SK-N-MC (cell line): Measurements from ENCODE around the gene FBXO15.

Experiments used
- DNase-seq: peaks from one replicate; pipeline ENCODE4 v3.0.0-alpha.2; 2011; ENCODE audit warnings: low read depth, low spot score
- H3K27ac ChIP-seq: fragments of 200-600 bp; sonication (generic); 2 replicates; pipeline ENCODE4 v1.5.1; 2016; ENCODE audit warnings: mixed run types
- H3K36me3 ChIP-seq: fragments of 200-600 bp; sonication (generic); 2 replicates; pipeline ENCODE4 v1.6.1; 2017; ENCODE audit warnings: antibody characterized with exemption, low read length, mixed read lengths; ENCODE audit not compliant: insufficient read depth
- H3K4me3 ChIP-seq: fragments of 200-600 bp; sonication (generic); 2 replicates; pipeline ENCODE4 v1.5.1; 2016
- H3K9ac ChIP-seq: fragments of 200-600 bp; sonication (generic); 2 replicates; pipeline ENCODE4 v1.8.0; 2017; ENCODE audit warnings: mixed run types, mixed read lengths; ENCODE audit not compliant: insufficient read length
- H3K9me3 ChIP-seq: fragments of 200-600 bp; sonication (generic); 2 replicates; pipeline ENCODE4 v1.6.1; 2017; ENCODE audit warnings: low read depth, mild to moderate bottlenecking, antibody characterized with exemption, low read length, moderate library complexity, mixed read lengths
- EZH2 ChIP-seq: fragments of 200-600 bp; sonication (generic); IDR thresholded peaks from one replicate; pipeline ENCODE4 v1.6.1; 2017; ENCODE audit warnings: antibody characterized with exemption
- FOXP2 ChIP-seq: optimal IDR thresholded peaks from 2 replicates; pipeline ENCODE3; 2011; ENCODE audit warnings: mild to moderate bottlenecking, moderate library complexity; ENCODE audit not compliant: insufficient read depth; ENCODE audit errors: extremely low read length, control extremely low read depth
- POLR2AphosphoS5 ChIP-seq: IDR thresholded peaks from 2 replicates; pipeline ENCODE4 v1.6.1; 2012; ENCODE audit warnings: mild to moderate bottlenecking, low read depth, low read length, borderline replicate concordance

FBXO15 gene

DNA sequence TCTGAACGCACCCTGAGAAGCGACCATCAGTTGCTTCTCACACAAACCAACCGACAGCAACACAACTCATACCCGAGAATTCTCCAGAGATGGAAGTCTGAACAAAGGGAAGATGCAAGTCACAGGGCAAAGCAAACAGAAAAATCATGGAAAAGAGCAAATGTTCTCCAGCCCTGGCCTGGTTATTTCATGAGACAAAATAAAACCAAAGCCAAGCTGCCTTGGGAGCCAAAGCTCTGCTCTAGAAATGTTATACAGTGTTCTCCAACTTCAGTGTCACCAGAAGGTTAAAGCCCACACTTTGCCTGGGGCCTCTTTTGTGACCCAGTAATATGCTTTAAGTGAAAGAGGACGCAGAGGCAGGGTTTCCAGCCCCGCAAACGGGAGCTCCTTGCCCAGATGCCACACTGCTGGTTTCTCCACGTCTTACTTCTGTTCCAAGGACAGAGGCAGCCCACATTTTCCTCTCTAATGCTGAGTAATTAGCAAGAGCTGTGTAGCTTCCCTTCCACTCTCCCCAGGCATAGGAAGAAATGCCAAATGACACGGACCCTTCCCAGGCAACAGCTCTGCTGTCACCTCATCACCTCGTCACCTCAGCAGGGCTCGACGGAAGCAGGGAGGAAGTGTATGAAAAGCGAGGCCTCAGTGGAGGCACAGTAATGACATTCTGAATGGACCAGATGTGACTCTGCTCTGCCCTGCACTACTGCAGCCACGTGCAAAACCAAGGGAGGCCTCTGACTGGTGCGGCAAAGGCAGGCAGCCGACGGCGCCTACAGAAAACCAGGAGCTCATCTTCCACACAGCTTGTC, 64.7 kb downstream of the FBXO15 start:
- Histone ChIP-seq H3K36me3 (no peaks in the 10 kb centered on the region), H3K9ac (no peak overlapping the region), H3K4me3 (no peak overlapping the region), H3K27ac (no peak overlapping the region), H3K9me3 (no peaks in the 10 kb centered on the region)
- no peak for DNase-seq
- TF ChIP-seq POLR2AphosphoS5 (no peak), EZH2 (no peak), FOXP2 (no peak)

DNA sequence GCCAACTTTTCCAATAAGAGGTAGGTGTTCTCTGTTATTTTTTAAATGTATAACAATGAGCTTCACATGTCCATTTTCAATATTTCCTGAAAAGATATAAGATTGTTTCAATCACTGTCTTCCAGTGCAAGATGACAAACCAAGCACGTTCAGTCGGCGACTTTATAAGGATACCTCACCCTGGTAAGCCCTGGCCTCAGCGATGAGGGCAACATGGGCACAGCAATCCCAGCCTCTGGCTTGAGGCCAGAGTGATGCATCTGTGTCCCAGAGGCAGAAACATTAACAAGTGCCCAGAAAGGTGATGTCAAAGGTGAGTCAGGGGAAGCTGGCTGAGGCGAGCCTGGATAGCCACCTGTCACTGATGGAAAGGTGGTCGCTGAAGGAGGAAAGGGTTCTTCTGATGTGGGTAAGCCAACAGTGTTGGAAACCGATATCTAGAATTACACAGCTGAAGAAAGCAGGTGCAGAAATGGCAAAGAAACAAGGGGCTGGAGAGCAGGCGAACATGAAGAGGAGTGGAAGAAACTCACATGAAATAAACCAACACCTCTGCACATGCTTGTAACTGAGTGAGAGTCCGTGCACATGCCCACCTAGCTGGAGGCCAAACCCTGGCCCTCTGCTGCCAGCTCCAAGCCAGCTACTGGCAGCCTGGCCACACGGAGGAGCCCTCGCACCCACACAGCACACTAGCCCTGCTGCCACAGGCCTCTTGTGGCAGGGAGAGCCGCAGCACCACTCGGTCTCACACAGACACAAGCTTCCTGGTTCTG, 65.5 kb downstream of the FBXO15 start:
- Histone ChIP-seq H3K36me3 (no peaks in the 10 kb centered on the region), H3K9me3 (no peaks in the 10 kb centered on the region), H3K4me3 (no peak overlapping the region), H3K27ac (no peak overlapping the region), H3K9ac (no peak overlapping the region)
- TF ChIP-seq EZH2, result no peak
- no peak for TF ChIP-seq POLR2AphosphoS5
- TF ChIP-seq FOXP2, result no peak
- no peak for DNase-seq

DNA sequence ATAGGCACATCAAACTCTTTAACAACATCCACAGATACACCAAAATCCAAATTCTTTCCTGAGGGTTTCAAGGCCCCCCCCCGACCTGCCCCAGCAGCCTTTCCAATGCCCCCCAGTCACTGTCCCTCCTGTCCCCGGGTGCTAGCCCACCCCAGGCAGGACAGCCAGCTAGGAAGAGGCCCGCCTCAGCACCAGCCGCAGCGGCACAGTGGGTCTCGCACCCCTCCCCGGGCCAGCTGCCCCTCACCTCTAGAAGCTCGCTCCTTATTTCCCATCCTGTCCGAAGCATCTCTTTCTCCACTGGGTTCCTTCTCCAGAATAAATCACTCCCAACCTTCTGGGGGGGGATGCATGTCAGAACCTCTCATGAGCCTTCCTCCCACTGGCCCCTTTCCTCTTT, 69.4 kb downstream of the FBXO15 start:
- DNase-seq, result no peak
- TF ChIP-seq FOXP2 (no peak), POLR2AphosphoS5 (no peak), EZH2 (no peak)
- no peak overlapping the region for H3K9ac ChIP-seq
- no peak overlapping the region for H3K27ac ChIP-seq
- H3K4me3 ChIP-seq, result no peak overlapping the region
- H3K9me3 ChIP-seq, result no peaks in the 10 kb centered on the region
- H3K36me3 ChIP-seq, result no peaks in the 10 kb centered on the region

DNA sequence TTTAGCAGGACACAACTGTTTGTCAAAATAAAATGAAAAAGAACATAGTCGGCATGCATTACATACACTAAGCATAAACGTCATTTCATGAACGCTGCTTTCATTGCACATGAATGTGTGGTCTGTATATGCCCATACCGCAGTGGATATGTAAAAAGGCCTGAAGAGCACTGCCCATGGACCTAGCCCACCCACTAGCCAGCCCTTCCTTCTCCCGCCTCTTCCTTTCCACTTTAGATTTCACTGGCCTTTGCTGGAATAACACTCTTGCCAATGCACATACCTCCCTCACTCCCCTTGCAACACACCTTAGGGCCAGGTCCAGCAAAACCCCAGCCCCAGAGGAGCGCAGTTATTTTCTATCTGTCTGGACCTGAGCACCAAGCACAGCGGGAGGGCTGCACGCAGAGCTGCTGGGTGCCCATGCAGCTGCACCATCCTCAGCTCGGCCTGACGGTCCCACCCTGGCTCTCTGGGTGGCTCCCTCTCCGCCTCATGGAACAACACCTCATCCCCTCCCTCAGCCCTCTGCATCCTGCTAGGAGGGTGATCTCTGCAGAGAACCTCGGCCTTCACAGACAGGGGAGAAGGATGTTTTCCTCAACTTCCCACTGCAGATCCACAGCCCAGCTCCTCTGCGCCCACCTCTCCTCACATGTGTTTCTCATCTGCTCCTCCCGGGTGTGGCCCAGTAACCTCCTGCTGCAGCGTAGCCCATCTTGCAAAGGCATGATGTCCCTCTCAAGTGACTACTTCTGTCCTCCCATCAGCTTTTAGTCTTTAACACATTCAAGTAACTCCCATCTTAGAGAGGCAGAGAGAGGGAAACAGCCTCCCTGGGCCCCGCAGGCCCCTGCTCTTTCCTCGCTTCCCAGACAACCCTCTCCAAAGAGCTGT, 72.7 kb downstream of the FBXO15 start:
- Histone ChIP-seq H3K4me3 (no peak overlapping the region), H3K9me3 (no peaks in the 10 kb centered on the region), H3K27ac (no peak overlapping the region), H3K9ac (no peak overlapping the region), H3K36me3 (no peaks in the 10 kb centered on the region)
- TF ChIP-seq EZH2 (no peak), POLR2AphosphoS5 (no peak), FOXP2 (no peak)
- DNase-seq, result no peak

DNA sequence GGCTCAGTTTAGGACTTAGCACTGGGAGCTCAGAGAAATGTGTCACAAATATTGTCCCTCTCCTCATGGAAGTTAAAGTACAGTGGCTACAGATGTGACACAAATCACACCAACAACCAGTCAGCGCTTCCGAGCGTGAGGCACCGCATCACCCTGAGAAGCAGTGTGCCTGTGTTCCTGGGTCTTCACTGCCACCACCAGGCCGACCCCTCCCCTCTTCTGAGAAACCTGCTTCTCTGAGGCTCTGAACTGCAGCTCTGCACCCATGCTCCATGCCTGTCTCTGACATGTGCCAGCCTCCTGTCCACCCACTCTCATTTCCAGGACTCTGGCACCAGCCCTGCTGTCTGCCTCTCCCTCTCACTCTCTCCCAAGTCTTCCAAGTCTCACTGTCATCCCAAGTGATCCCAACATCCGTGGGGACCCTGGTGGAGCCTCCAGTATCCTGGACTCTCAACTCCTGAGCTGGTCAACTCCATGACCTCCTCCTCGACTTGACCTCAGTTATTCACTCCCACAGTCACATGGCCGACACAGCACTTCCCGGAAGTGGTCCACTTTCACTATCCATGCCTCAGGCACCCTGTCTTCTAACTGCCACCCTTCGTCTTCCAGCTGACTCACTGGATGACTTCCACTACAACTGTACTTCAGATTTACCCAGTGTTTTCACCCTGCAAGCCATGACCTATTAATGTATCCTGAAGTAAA, 73.5 kb downstream of the FBXO15 start:
- TF ChIP-seq FOXP2, result no peak
- TF ChIP-seq POLR2AphosphoS5, result no peak
- no peak for TF ChIP-seq EZH2
- Histone ChIP-seq H3K4me3 (no peak overlapping the region), H3K36me3 (no peaks in the 10 kb centered on the region), H3K9me3 (no peaks in the 10 kb centered on the region), H3K9ac (no peak overlapping the region), H3K27ac (no peak overlapping the region)
- DNase-seq, result no peak

DNA sequence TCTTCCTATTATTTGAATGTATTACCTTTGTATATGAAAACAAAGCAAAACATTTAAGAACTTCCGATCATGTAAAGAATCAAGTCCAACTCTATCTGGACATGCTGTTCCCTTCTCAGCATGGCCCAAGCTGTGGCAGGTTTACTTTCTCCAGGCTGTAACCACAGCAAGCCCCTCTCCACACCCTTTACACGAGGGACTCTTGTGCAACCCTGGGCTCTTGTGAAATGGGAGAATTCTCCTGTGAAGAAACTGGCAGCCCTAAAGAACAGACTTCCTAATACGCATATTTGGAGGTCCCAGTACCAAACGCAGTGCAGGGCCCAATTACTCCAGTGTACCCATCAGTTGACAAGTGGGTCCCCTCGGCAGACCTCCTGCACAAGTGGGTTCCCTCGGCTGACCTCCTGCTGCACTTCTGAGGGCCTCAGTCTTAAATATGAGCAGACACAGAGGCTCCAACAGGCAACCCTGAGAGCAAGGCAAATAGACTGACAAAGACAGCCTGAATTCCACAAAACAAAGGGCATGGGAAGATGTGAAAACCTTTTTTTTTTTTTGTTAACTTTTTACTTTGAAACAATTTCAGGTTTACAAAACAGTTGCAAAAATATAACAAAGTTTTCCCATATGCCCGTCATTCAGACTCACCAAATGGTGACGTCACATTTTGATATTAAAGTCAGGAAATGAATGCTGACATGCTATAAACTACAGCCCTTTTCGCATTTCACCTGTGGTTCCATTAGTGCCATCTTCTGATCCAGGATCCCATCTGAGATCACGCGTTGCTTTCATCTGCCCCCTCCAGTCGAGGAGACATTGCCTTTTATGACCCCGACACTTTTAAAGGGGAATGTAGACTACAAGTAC, 78.2 kb downstream of the FBXO15 start:
- TF ChIP-seq EZH2, result no peak
- no peak for TF ChIP-seq POLR2AphosphoS5
- no peak for TF ChIP-seq FOXP2
- DNase-seq, result no peak
- H3K9ac ChIP-seq, result no peak overlapping the region

DNA sequence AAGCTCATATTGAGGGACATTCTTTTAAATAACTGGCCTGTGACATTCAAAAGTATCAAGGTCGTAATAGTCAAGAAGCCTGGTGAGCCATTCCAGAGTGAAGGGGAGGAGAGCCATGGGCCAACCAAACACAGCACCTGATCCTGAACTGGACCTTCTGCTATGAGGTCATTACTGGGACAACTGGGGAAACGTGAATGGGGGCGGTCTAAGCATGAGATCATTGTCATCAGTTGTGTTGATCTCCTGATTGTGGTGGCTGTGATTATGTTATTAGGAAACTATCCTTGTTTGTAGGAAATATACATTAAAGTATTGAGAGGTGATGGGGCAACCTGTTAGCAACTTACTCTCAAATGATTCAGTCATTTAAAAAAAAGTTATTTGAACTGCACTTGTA, 79.3 kb downstream of the FBXO15 start:
- DNase-seq, result no peak
- no peak overlapping the region for H3K4me3 ChIP-seq
- H3K27ac ChIP-seq, result no peak overlapping the region
- H3K36me3 ChIP-seq, result no peaks in the 10 kb centered on the region
- TF ChIP-seq POLR2AphosphoS5 (no peak), FOXP2 (no peak), EZH2 (no peak)
- no peaks in the 10 kb centered on the region for H3K9me3 ChIP-seq
- H3K9ac ChIP-seq, result no peak overlapping the region

More for the DNA sequence above, 78.2 kb downstream of the FBXO15 start:
- H3K27ac ChIP-seq, result no peak overlapping the region
- no peak overlapping the region for H3K4me3 ChIP-seq
- H3K9me3 ChIP-seq, result no peaks in the 10 kb centered on the region
- H3K36me3 ChIP-seq, result no peaks in the 10 kb centered on the region
